ENCODE data around the gene HP1BP3. TPM values are rescaled to one million over a fixed set of nuclear protein-coding genes. Genes with fewer than 3 reads are reported as not detected.
A peak's percentile ranks its signal among the peaks of the same experiment; 100 is the strongest.

The HP1BP3 gene
- total RNA-seq, 1 experiment from 2014 or later = 207 TPM

DNA sequence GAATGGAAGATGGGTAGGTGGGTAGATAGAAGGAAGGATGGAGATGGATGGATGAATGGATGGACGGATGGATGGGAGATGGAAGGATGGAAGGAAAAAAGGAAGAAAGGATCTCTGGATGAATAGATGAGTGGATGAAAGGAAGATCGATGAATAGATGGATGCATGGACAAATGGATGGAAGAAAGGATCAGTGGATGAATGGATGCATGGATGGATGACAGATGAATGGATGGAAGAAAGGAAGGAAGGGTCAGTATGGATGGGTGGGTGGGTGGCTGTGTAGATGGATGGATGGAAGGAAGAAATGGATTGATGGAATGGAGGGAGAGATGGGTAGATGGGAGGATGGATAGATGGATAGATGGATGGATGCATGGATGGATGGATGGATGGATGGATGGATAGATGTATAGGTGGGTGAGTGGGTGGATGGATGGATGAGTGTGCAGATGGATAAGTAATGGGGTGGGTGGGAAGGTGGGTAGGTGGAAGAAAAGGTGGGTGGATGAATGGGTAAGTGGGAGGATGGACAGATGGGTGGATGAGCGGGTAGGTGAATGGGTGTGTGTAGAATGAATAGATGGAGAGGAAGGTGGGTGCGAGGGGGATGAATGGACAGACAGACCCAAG lies 83.9 kb downstream of the HP1BP3 start:
- no peak for ATAC-seq
- no peak overlapping the region for H3K4me3 ChIP-seq (replicated peaks in 1 of 2; ENCODE audit: low read depth in 1 of 2, low read length in 2 of 2)
- H2AFZ ChIP-seq (ENCODE audit: low read depth, low read length, poor library complexity, severe bottlenecking) = no peak overlapping the region
- H3K27ac ChIP-seq (ENCODE audit: low read depth, low read length) = no peak overlapping the region
- POLR2A ChIA-PET = no interaction called here
- no peaks in the 10 kb centered on the region for H3K36me3 ChIP-seq (ENCODE audit: control insufficient read depth in 1 of 2, insufficient read depth in 2 of 2, low read length in 2 of 2)
- no TSS peak for BruUV-seq (replicated peaks)
- no peak overlapping the region for H3K9ac ChIP-seq (ENCODE audit: low read length)
- peaks cover 11 to 14% of the 10 kb centered on the region in 2 experiments for H3K4me1 ChIP-seq (ENCODE audit: control insufficient read depth in 1 of 2, insufficient read depth in 2 of 2, low read length in 2 of 2)
- no peaks in the 10 kb centered on the region for H3K27me3 ChIP-seq (ENCODE audit: insufficient read depth, low read length)
- no peak for DNase-seq (ENCODE audit: low read depth, low spot score)
- no peaks in the 10 kb centered on the region for H3K79me2 ChIP-seq (ENCODE audit: insufficient read depth, low read length)
- no peaks in the 10 kb centered on the region for H3K9me2 ChIP-seq (ENCODE audit: insufficient read depth)
- RAD21 ChIA-PET (ENCODE audit: low non-redundant PET in 1 of 2, low total read pairs in 2 of 2, uncharacterized antibody in 2 of 2, unreplicated experiment in 2 of 2) = no interaction called here
- no peaks in the 10 kb centered on the region for H3K9me3 ChIP-seq (ENCODE audit: control insufficient read depth in 1 of 2, insufficient read depth in 1 of 2, low read depth in 1 of 2, low read length in 2 of 2)
- TF ChIP-seq, protein P1, sequence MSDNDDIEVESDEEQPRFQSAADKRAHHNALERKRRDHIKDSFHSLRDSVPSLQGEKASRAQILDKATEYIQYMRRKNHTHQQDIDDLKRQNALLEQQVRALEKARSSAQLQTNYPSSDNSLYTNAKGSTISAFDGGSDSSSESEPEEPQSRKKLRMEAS (IDR thresholded peaks at IDR 0.05) = no peak
- TF ChIP-seq RAD21 (IDR thresholded peaks at IDR 0.05; ENCODE audit: low read depth) (no peak), CBX3 (IDR thresholded peaks at IDR 0.05; ENCODE audit: low read depth) (no peak)
- no peaks in the 10 kb centered on the region for H4K20me1 ChIP-seq (ENCODE audit: insufficient read depth)
- intact Hi-C loops (cut with micrococcal nuclease) = no loop called here
- CTCF ChIA-PET = no interaction called here
- H3K4me2 ChIP-seq (ENCODE audit: low read length) = no peak overlapping the region

DNA sequence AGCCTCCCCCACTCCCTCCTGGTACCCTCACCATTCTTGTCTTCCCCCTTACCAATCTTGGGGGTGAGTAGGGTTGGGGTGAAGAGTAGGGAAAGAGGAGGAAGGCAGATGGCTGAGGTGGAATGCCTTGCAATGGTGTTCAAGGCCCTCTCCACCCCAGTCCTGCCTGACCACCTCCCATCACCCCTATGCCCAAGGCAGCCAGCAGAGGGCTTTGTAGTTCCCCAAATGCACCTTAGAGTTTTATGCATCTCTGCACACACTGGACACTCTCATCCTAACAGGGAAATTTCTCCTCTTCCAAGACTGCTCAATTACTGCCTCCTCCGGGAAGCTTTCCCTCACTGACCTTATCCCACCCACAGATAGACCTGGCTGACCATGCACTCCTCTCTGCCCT lies 84.7 kb downstream of the HP1BP3 start:
- ChIA-PET CTCF (no interaction called here), POLR2A (no interaction called here), RAD21 (ENCODE audit: low non-redundant PET in 1 of 2, low total read pairs in 2 of 2, uncharacterized antibody in 2 of 2, unreplicated experiment in 2 of 2) (no interaction called here)
- no peaks in the 10 kb centered on the region for H3K9me3 ChIP-seq (ENCODE audit: control insufficient read depth in 1 of 2, insufficient read depth in 1 of 2, low read depth in 1 of 2, low read length in 2 of 2)
- no peaks in the 10 kb centered on the region for H3K9me2 ChIP-seq (ENCODE audit: insufficient read depth)
- TF ChIP-seq SP1 (IDR thresholded peaks at IDR 0.05; ENCODE audit: low read depth) (no peak), RAD21 (IDR thresholded peaks at IDR 0.05; ENCODE audit: low read depth) (peak; percentile 60)
- TF ChIP-seq, protein P2, sequence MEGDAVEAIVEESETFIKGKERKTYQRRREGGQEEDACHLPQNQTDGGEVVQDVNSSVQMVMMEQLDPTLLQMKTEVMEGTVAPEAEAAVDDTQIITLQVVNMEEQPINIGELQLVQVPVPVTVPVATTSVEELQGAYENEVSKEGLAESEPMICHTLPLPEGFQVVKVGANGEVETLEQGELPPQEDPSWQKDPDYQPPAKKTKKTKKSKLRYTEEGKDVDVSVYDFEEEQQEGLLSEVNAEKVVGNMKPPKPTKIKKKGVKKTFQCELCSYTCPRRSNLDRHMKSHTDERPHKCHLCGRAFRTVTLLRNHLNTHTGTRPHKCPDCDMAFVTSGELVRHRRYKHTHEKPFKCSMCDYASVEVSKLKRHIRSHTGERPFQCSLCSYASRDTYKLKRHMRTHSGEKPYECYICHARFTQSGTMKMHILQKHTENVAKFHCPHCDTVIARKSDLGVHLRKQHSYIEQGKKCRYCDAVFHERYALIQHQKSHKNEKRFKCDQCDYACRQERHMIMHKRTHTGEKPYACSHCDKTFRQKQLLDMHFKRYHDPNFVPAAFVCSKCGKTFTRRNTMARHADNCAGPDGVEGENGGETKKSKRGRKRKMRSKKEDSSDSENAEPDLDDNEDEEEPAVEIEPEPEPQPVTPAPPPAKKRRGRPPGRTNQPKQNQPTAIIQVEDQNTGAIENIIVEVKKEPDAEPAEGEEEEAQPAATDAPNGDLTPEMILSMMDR (IDR thresholded peaks at IDR 0.05 in 2 of 3, conservative IDR thresholded peaks at IDR 0.05 in 1 of 3; ENCODE audit: borderline replicate concordance in 1 of 3, insufficient read depth in 1 of 3, low read depth in 2 of 3, low read length in 2 of 3) = peak in 2 of 3 experiments; percentile 42 to 55; a peak in 5 of 6 replicates
- no peak overlapping the region for H2AFZ ChIP-seq (ENCODE audit: low read depth, low read length, poor library complexity, severe bottlenecking)
- DNase-seq (ENCODE audit: low read depth, low spot score) (no peak), ATAC-seq (peak; percentile 61)
- no peak overlapping the region for H3K4me3 ChIP-seq (replicated peaks in 1 of 2; ENCODE audit: low read depth in 1 of 2, low read length in 2 of 2)
- no peak overlapping the region for H3K27ac ChIP-seq (ENCODE audit: low read depth, low read length)
- intact Hi-C loops (cut with micrococcal nuclease) = no loop called here
- H3K4me1 ChIP-seq (ENCODE audit: control insufficient read depth in 1 of 2, insufficient read depth in 2 of 2, low read length in 2 of 2) = peaks cover 19 to 22% of the 10 kb centered on the region in 2 experiments
- H4K20me1 ChIP-seq (ENCODE audit: insufficient read depth) = no peaks in the 10 kb centered on the region
- H3K36me3 ChIP-seq (ENCODE audit: control insufficient read depth in 1 of 2, insufficient read depth in 2 of 2, low read length in 2 of 2) = no peaks in the 10 kb centered on the region
- no peaks in the 10 kb centered on the region for H3K79me2 ChIP-seq (ENCODE audit: insufficient read depth, low read length)
- no peak overlapping the region for H3K9ac ChIP-seq (ENCODE audit: low read length)
- BruUV-seq (replicated peaks) = no TSS peak
- no peak overlapping the region for H3K4me2 ChIP-seq (ENCODE audit: low read length)
- H3K27me3 ChIP-seq (ENCODE audit: insufficient read depth, low read length) = no peaks in the 10 kb centered on the region

Data from HCT116 (cell line).